GM12865 (cell line): ENCODE results near the gene SPAG16.

Experiments
- DNase-seq: peaks from one replicate; pipeline ENCODE4 v3.0.0; 2010; ENCODE audit warnings: low read depth
- H3K4me3 ChIP-seq: 2 replicates; pipeline ENCODE4 v1.5.1; 2011; ENCODE audit warnings: mild to moderate bottlenecking, low read depth, low read length, control low read depth
- CTCF ChIP-seq: IDR thresholded peaks from 2 replicates; pipeline ENCODE4 v1.5.1; 2011; ENCODE audit warnings: low read length, control low read depth, low read depth, inconsistent platforms; ENCODE audit not compliant: insufficient read depth; ENCODE audit errors: missing control alignments

The SPAG16 gene

GRCh38 chr2:213306316-213306942 lies 22.2 kb downstream of the SPAG16 start:
- no peak for TF ChIP-seq CTCF
- no peak overlapping the region for H3K4me3 ChIP-seq
- DNase-seq: no peak

GRCh38 chr2:213315168-213315876 lies 31.1 kb downstream of the SPAG16 start:
- no peak overlapping the region for H3K4me3 ChIP-seq
- DNase-seq: peak; percentile 14
- TF ChIP-seq CTCF: no peak

GRCh38 chr2:213316001-213316735 lies 31.9 kb downstream of the SPAG16 start:
- TF ChIP-seq CTCF: no peak
- no peak overlapping the region for H3K4me3 ChIP-seq
- no peak for DNase-seq

GRCh38 chr2:213317929-213318328 lies 33.7 kb downstream of the SPAG16 start:
- no peak for TF ChIP-seq CTCF
- no peak for DNase-seq
- H3K4me3 ChIP-seq: no peak overlapping the region

GRCh38 chr2:213320604-213321003 lies 36.3 kb downstream of the SPAG16 start:
- DNase-seq: no peak
- no peak overlapping the region for H3K4me3 ChIP-seq
- no peak for TF ChIP-seq CTCF

- no peak overlapping the region for H3K4me3 ChIP-seq
- no peak for TF ChIP-seq CTCF
- no peak for DNase-seq
Measured at GRCh38 chr2:213336253-213336770, 52.0 kb downstream of the SPAG16 start.
